Stimulated activated CD4-positive, alpha-beta T cell treated with anti-CD3 and anti-CD28 coated beads, TNF-alpha, amount 100 ng/mL, for 24 hours (primary cell): ENCODE data around the gene NEUROD2.
A peak's percentile ranks its signal among the peaks of the same experiment; 100 is the strongest.

Experiments used
- DNase-seq, 3 experiments: peaks; one replicate each; pipeline ENCODE4 v3.0.0-alpha.2; 2020; ENCODE audit warnings: low read depth in 3 of 3

The NEUROD2 gene

GRCh38 chr17:39580082-39580468 lies 27.6 kb downstream of the NEUROD2 start:
- DNase-seq, result no peak

- no peak for DNase-seq
These were observed 28.2 kb downstream of the NEUROD2 start for GRCh38 chr17:39579318-39580081.

GRCh38 chr17:39578272-39578671 lies 29.4 kb downstream of the NEUROD2 start:
- DNase-seq, result no peak

GRCh38 chr17:39576187-39576586 lies 31.5 kb downstream of the NEUROD2 start:
- no peak for DNase-seq

- peak; percentile 4 to 43 (median 20) for DNase-seq
These were observed 34.0 kb downstream of the NEUROD2 start for GRCh38 chr17:39573447-39574298.

GRCh38 chr17:39572121-39572520 lies 35.6 kb downstream of the NEUROD2 start:
- DNase-seq, result no peak

- no peak for DNase-seq
These were observed 38.6 kb downstream of the NEUROD2 start for GRCh38 chr17:39569126-39569525.

- DNase-seq, result no peak
These were observed 39.0 kb downstream of the NEUROD2 start for GRCh38 chr17:39568702-39569101.

- no peak for DNase-seq
These were observed 41.4 kb downstream of the NEUROD2 start for GRCh38 chr17:39566094-39566850.

GRCh38 chr17:39564211-39564848 lies 43.4 kb downstream of the NEUROD2 start:
- DNase-seq, result no peak

GRCh38 chr17:39563476-39563875 lies 44.2 kb downstream of the NEUROD2 start:
- no peak for DNase-seq

- DNase-seq, result no peak
These were observed 44.7 kb downstream of the NEUROD2 start for GRCh38 chr17:39562976-39563375.

- DNase-seq, result no peak
These were observed 45.3 kb downstream of the NEUROD2 start for GRCh38 chr17:39562395-39562794.

- no peak for DNase-seq
These were observed 51.3 kb downstream of the NEUROD2 start for GRCh38 chr17:39556423-39556822.

- DNase-seq, result no peak
These were observed 52.4 kb downstream of the NEUROD2 start for GRCh38 chr17:39555368-39555767.
